Lower lobe of right lung (tissue), 2 donors: ENCODE data around the gene WDR49. TPM values are rescaled to one million over a fixed set of nuclear protein-coding genes. Genes with fewer than 3 reads are reported as not detected.

ENCODE experiments used
- ATAC-seq, 2 donors: fragments of 200-7000 bp; cut with Tn5 transposase; one replicate each; pipeline ENCODE4 v1.9.1; 2020 to 2022; ENCODE audit warnings: mild to moderate bottlenecking in 2 of 2, moderate library complexity in 2 of 2
- DNase-seq: peaks from one replicate; pipeline ENCODE4 v3.0.0-alpha.2; 2020
- H3K27ac ChIP-seq: fragments of 200-600 bp; one replicate; pipeline ENCODE4 v1.8.0; 2022
- H3K27me3 ChIP-seq: fragments of 200-600 bp; one replicate; pipeline ENCODE4 v1.8.0; 2022; ENCODE audit warnings: low read depth
- H3K36me3 ChIP-seq: fragments of 200-600 bp; one replicate; pipeline ENCODE4 v1.8.0; 2022; ENCODE audit warnings: mild to moderate bottlenecking
- H3K4me1 ChIP-seq: fragments of 200-600 bp; one replicate; pipeline ENCODE4 v1.8.0; 2022
- H3K4me3 ChIP-seq: fragments of 200-600 bp; one replicate; pipeline ENCODE4 v1.8.0; 2022; ENCODE audit warnings: mild to moderate bottlenecking
- H3K9me3 ChIP-seq: fragments of 200-600 bp; one replicate; pipeline ENCODE4 v1.8.0; 2022
- CTCF ChIP-seq: fragments of 200-600 bp; IDR thresholded peaks from one replicate; pipeline ENCODE4 v1.8.0; 2022; ENCODE audit warnings: antibody characterized with exemption, mild to moderate bottlenecking
- intact Hi-C: fragments of 100-400 bp; cut with DNase I; formaldehyde crosslinking; loops from one replicate; pipeline ENCODE4 v1.11.0; 2022
- total RNA-seq: library from RNA; stranded (reverse); fragmentation: NEBNext Ultra II Directional; extraction: Animal tissue kit (Norgen Biotek cat#: 25700); gene quantifications from one replicate; pipeline ENCODE4 v1.2.1, GENCODE V29; 2021
- donor health status: DM: no; HTN: yes; CAD: no; lungs with severe emphysema.

WDR49 gene
- total RNA-seq, 1 donor from 2014 or later: 13.9 TPM

DNA sequence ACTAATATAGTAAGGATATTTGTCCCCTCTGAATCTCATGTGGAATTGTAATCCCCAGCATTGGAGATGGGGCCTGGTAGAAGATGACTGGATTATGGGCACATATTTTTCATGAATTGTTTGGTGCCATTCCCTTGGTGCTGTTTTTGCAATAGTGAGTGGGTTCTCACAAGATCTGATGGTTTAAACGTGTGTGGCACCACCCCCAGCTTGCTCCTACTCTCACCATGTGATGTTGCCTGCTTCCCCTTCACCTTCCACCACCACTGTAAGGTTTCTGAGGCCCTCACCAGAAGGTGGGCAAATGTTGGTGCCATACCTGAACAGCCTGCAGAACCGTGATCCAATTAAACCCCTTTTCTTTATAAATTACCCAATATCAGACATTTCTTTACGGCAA, 151.8 kb downstream of the WDR49 start:
- no peak overlapping the region for H3K27ac ChIP-seq
- intact Hi-C loops: no loop called here
- no peak overlapping the region for H3K4me3 ChIP-seq
- H3K9me3 ChIP-seq: no peaks in the 10 kb centered on the region
- H3K36me3 ChIP-seq: no peaks in the 10 kb centered on the region
- no peaks in the 10 kb centered on the region for H3K27me3 ChIP-seq
- ATAC-seq (no peak), DNase-seq (no peak)
- H3K4me1 ChIP-seq: no peaks in the 10 kb centered on the region
- no peak for TF ChIP-seq CTCF

DNA sequence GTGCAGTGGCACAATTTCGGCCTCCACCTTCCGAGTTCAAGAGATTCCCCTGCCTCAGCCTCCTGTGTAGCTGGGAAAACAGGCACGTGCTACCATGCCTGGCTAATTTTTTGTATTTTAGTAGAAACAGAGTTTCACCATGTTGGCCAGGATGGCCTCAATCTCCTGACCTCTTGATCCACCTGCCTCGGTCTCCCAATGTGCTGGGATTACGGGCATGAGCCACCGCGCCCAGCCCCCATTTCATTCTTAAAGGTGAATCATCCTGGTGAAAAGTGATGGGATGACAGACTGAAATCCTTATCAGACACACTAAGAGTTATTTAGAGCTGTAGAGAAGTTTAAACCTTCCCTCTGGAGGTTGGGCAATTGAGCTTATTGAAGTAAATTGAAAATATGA, 155.8 kb downstream of the WDR49 start:
- Histone ChIP-seq H3K9me3 (no peaks in the 10 kb centered on the region), H3K4me1 (no peaks in the 10 kb centered on the region), H3K36me3 (no peaks in the 10 kb centered on the region), H3K4me3 (no peak overlapping the region), H3K27ac (no peak overlapping the region), H3K27me3 (no peaks in the 10 kb centered on the region)
- intact Hi-C loops: no loop called here
- no peak for TF ChIP-seq CTCF
- DNase-seq (no peak), ATAC-seq (no peak)

DNA sequence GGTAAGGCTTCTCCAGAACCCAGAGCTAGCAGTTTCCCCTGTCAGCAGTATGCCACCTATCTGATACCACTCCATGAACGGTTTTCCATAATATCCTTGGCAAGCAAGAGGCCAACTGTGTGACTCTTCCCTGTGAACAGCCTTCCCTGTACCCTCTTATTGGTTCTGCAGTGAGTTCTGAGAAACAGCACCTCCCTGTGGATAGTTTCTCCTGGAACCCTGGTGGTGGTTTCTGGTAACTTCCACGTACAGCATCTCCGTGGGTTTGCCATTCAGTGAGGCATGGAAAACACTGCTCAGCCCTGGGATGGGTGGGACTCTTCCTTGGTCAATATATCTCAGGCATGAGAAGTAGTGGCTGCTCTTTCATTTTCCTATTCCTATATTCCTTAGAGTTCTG, 160.5 kb downstream of the WDR49 start:
- H3K36me3 ChIP-seq: no peaks in the 10 kb centered on the region
- no peaks in the 10 kb centered on the region for H3K9me3 ChIP-seq
- no peaks in the 10 kb centered on the region for H3K27me3 ChIP-seq
- DNase-seq: no peak
- H3K4me3 ChIP-seq: no peak overlapping the region
- no peak for TF ChIP-seq CTCF
- H3K4me1 ChIP-seq: no peaks in the 10 kb centered on the region
- intact Hi-C loops: no loop called here
- no peak for ATAC-seq
- no peak overlapping the region for H3K27ac ChIP-seq

DNA sequence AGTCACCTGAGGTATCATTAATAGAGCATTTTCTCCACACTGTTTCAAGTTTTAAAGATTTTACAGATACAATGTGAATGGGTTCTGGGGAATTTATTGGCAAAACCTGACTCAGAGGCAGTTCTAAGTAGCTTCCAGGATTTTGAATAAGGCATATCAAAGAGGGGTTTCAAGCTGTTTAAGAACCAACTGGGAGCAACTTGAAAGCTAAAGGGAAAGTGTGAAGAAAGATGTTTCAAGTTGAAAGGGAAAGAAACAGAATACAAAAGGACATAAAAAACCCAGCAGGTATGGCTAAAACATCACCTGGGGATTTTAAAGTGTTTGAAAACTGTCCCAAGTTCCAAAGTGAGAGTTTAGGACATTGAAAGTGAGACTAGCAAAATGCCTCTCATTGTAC, 162.1 kb downstream of the WDR49 start:
- H3K4me1 ChIP-seq: no peaks in the 10 kb centered on the region
- TF ChIP-seq CTCF: no peak
- no peaks in the 10 kb centered on the region for H3K9me3 ChIP-seq
- no peak overlapping the region for H3K4me3 ChIP-seq
- H3K36me3 ChIP-seq: no peaks in the 10 kb centered on the region
- DNase-seq: no peak
- H3K27ac ChIP-seq: no peak overlapping the region
- no peak for ATAC-seq
- H3K27me3 ChIP-seq: no peaks in the 10 kb centered on the region
- intact Hi-C loops: no loop called here

DNA sequence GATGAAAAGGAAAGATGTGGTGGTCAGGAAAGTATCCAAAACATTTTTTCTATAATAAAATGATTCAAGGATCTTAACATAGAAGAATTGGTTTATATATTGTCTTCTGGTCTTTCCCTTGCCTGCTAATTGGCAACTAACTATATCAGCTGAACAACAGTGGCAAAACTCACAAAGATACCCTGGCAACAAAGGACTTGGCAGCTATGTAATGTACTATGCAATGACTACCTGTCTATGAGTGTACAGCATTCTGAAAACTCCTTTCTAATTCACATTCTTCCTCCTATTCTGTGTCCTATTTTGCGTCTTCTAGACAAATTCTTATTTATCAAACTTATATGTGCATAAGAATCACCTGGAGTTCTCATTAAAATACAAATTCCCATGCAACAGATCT, 164.2 kb downstream of the WDR49 start:
- no peaks in the 10 kb centered on the region for H3K36me3 ChIP-seq
- ATAC-seq: no peak
- no peak for DNase-seq
- intact Hi-C loops: no loop called here
- no peak overlapping the region for H3K27ac ChIP-seq
- no peaks in the 10 kb centered on the region for H3K27me3 ChIP-seq
- no peak overlapping the region for H3K4me3 ChIP-seq
- no peaks in the 10 kb centered on the region for H3K9me3 ChIP-seq
- no peaks in the 10 kb centered on the region for H3K4me1 ChIP-seq
- TF ChIP-seq CTCF: no peak

- no peaks in the 10 kb centered on the region for H3K4me1 ChIP-seq
- no peaks in the 10 kb centered on the region for H3K9me3 ChIP-seq
- ATAC-seq: no peak
- DNase-seq: no peak
- intact Hi-C loops: no loop called here
- no peaks in the 10 kb centered on the region for H3K36me3 ChIP-seq
- no peak overlapping the region for H3K4me3 ChIP-seq
- no peak overlapping the region for H3K27ac ChIP-seq
- no peak for TF ChIP-seq CTCF
- H3K27me3 ChIP-seq: no peaks in the 10 kb centered on the region
Observed at GRCh38 chr3:167487556-167487955, 166.2 kb downstream of the WDR49 start.
